Ascending aorta (tissue), 2 donors: ENCODE measurements around the gene UNC13A. TPM values are rescaled to one million over a fixed set of nuclear protein-coding genes. Genes with fewer than 3 reads are reported as not detected.

Source experiments
- DNase-seq, 2 donors: peaks; one replicate each; pipeline ENCODE4 v3.0.0-alpha.2; 2019; ENCODE audit warnings: low spot score in 2 of 2
- H3K27ac ChIP-seq, 2 donors: fragments of 200-600 bp; sonication (generic); one replicate each; pipeline ENCODE4 v1.5.1; 2016 to 2017; ENCODE audit warnings: mild to moderate bottlenecking in 1 of 2
- H3K27me3 ChIP-seq: fragments of 200-600 bp; sonication (generic); one replicate; pipeline ENCODE4 v1.5.1; 2017
- H3K36me3 ChIP-seq, 2 donors: fragments of 200-600 bp; sonication (generic); one replicate each; pipeline ENCODE4 v1.5.1; 2016
- H3K4me1 ChIP-seq, 2 donors: fragments of 200-600 bp; sonication (generic); one replicate each; pipeline ENCODE4 v1.5.1; 2016 to 2017; ENCODE audit warnings: mild to moderate bottlenecking in 1 of 2
- H3K4me3 ChIP-seq, 2 donors: fragments of 200-600 bp; sonication (generic); one replicate each; pipeline ENCODE4 v1.5.1; 2016 to 2017; ENCODE audit warnings: mild to moderate bottlenecking in 1 of 2
- H3K9me3 ChIP-seq, 2 donors: fragments of 200-600 bp; sonication (generic); one replicate each; pipeline ENCODE4 v1.5.1; 2016
- intact Hi-C: fragments of 100-400 bp; cut with DNase I; formaldehyde crosslinking; loops from one replicate; pipeline ENCODE4 v1.15.1; 2023
- total RNA-seq: library from RNA; depleted of rRNA; stranded (reverse); fragments of >200 nt; gene quantifications from one replicate; pipeline ENCODE4 v1.1.0, GENCODE V29; 2016
- TF ChIP-seq, protein P1 (sequence below), 3 experiments: fragments of 200-600 bp in 2 of 3; fragments of 450-650 bp in 1 of 3; sonication (generic) in 2 of 3; IDR thresholded peaks; one replicate each; pipeline ENCODE4 v1.5.1; 2016 to 2019; ENCODE audit warnings: antibody characterized with exemption in 3 of 3, mild to moderate bottlenecking in 1 of 3, moderate library complexity in 1 of 3

The UNC13A gene
- total RNA-seq, 1 donor from 2014 or later: 2.2 TPM

DNA sequence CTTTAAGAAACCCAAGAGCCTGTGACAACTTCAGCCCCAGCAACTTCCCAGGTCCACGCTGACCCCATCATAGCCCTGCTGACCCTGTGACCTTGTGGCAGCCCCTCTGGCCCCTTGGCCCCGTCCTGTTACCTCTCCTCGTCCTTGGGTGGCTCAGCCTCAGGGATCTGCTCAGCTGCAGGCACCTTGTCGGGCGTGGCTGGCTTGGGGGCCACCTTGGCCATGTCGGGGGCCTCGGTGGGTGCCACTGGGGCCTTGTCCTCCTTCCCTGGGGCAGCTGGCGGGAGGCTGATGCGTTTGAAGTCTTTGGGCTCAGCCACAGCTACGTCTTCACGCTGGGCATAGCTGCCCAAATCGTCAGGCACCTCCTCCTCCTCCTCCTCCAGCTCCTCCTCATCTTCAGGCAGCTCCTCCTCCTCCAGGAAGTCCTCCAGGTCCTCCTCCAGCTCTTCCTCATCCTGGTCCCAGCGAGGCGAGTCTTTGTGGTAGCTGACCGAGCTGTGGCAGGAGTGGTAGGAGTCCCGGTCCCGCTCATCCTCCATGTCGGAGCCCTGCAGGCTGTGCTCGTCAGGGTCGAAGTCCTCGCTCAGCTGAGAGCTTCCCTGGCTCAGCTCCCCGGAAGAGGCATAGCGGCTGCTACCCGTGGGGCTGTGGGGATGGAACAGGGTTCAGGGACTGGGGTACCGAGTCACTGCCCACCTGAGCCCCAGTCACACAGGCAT, 32.2 kb downstream of the UNC13A start:
- peaks cover 0 to 11% of the 10 kb centered on the region in 2 donors for H3K9me3 ChIP-seq
- no peak overlapping the region for H3K27ac ChIP-seq
- intact Hi-C loops: loop anchor here (5.0 kb wide), 1 partner anchor 61 kb away; the partner anchor contains the start of gene MAP1S
- no peaks in the 10 kb centered on the region for H3K36me3 ChIP-seq
- H3K4me1 ChIP-seq: peaks cover 3 to 14% of the 10 kb centered on the region in 2 donors
- DNase-seq: no peak
- TF ChIP-seq, protein P1, sequence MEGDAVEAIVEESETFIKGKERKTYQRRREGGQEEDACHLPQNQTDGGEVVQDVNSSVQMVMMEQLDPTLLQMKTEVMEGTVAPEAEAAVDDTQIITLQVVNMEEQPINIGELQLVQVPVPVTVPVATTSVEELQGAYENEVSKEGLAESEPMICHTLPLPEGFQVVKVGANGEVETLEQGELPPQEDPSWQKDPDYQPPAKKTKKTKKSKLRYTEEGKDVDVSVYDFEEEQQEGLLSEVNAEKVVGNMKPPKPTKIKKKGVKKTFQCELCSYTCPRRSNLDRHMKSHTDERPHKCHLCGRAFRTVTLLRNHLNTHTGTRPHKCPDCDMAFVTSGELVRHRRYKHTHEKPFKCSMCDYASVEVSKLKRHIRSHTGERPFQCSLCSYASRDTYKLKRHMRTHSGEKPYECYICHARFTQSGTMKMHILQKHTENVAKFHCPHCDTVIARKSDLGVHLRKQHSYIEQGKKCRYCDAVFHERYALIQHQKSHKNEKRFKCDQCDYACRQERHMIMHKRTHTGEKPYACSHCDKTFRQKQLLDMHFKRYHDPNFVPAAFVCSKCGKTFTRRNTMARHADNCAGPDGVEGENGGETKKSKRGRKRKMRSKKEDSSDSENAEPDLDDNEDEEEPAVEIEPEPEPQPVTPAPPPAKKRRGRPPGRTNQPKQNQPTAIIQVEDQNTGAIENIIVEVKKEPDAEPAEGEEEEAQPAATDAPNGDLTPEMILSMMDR (IDR thresholded peaks at IDR 0.05): no peak
- H3K4me3 ChIP-seq: no peak overlapping the region
- no peaks in the 10 kb centered on the region for H3K27me3 ChIP-seq

DNA sequence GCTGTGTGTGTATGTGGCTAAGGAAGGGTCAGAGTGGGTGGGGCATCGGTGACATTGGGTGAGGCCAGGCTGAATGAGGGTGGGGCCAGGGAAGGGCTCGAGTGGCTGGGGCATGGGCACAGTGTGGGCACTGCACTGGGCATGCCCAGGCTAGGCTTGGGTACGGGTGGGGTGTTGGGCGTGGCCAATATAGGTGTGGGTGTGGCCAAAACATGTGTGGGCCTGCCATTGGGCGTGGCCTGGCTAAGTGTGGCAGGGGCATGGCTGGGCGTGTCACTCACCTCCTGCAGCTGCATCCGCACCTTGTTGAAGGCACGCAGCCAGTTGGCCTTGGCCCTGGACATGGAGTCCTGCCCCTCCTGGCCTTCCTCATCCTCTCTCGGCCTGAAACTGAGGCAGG, 33.2 kb downstream of the UNC13A start:
- intact Hi-C loops: loop anchor here (5.0 kb wide), 1 partner anchor 62 kb away; the partner anchor contains the start of gene MAP1S

DNA sequence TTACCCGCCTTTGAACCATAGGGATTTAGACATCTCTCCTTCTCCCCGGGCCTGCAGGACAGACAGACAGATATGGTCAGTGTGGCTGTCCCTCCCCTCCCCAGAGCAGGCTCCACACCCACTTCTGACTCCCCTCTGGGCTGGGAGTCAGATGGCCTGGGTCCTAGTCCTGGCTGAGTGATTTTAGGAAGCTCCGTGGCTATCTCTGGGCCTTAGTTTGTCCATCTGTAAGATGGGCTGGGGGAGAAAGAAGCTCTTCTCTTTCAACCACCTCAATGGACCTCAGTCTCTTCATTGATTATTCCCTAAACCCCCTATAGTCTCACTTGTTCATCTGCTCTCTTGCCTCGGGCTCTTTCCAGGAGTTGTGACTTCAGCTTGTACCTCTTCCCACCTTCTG, 35.5 kb downstream of the UNC13A start:
- Histone ChIP-seq H3K4me3 (no peak overlapping the region), H3K27ac (no peak overlapping the region), H3K36me3 (no peaks in the 10 kb centered on the region), H3K27me3 (no peaks in the 10 kb centered on the region), H3K9me3 (peaks cover 0 to 11% of the 10 kb centered on the region in 2 donors), H3K4me1 (no peaks in the 10 kb centered on the region)
- no peak for DNase-seq
- TF ChIP-seq, protein P1 (IDR thresholded peaks at IDR 0.05): no peak
- intact Hi-C loops: no loop called here

More for the DNA sequence above, 33.2 kb downstream of the UNC13A start:
- no peaks in the 10 kb centered on the region for H3K36me3 ChIP-seq
- H3K9me3 ChIP-seq: peaks cover 0 to 11% of the 10 kb centered on the region in 2 donors
- H3K4me3 ChIP-seq: no peak overlapping the region
- peaks cover 3 to 13% of the 10 kb centered on the region in 2 donors for H3K4me1 ChIP-seq
- H3K27me3 ChIP-seq: no peaks in the 10 kb centered on the region
- no peak for DNase-seq
- H3K27ac ChIP-seq: no peak overlapping the region
- TF ChIP-seq, protein P1 (IDR thresholded peaks at IDR 0.05): no peak

DNA sequence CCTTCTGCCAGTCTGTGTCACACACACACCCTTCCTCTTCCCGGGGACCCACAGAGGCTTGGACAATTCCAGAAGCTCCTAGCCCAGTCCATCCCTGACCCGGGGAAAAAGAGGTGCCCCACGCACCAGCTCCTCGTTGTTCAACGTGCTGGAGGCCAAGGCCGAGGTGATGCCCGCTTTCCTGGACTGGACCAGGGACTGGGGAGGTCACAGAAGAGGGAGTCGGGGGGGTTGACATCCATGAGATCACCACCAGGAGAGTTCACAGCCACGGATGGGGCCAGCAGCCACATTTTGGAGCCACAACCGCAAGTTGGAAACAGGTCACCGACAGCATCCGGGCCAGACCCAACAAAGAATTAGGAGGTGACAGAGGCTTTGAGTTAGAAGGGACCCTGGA, 39.4 kb downstream of the UNC13A start:
- intact Hi-C loops: no loop called here
- H3K36me3 ChIP-seq: no peaks in the 10 kb centered on the region
- no peak overlapping the region for H3K4me3 ChIP-seq
- H3K9me3 ChIP-seq: peaks cover 0 to 2% of the 10 kb centered on the region in 2 donors
- H3K4me1 ChIP-seq: no peaks in the 10 kb centered on the region
- DNase-seq: no peak
- TF ChIP-seq, protein P1 (IDR thresholded peaks at IDR 0.05): no peak
- H3K27ac ChIP-seq: no peak overlapping the region
- H3K27me3 ChIP-seq: no peaks in the 10 kb centered on the region

DNA sequence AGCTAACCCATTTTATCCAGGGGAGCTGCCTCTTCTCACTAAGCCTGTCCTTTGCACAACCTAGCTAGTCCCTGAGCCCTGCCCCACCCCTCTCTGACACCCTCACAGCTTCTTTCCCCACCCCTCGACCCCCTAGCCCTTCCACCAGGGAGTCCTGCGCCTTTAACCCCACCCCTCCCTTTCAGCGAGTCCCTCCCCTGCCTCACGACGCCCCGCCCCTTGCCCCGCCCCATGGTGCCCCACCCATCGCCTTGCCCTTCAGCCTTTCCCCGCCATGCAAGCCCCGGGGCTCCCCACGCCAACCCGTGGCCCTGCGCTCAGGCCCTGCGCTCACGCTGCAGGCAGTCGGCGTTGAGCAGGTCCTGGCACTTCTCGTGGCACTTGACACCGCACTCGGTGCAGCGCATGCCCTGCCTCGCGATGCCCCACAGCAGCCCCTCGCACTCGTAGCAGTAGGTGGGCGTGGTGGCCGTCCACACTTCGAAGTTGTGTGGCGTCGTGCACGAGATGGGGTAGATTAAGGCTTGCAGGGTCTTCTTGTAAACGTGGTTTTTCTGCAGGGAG, 40.0 kb downstream of the UNC13A start:
- no peak overlapping the region for H3K4me3 ChIP-seq
- H3K27ac ChIP-seq: no peak overlapping the region
- intact Hi-C loops: no loop called here
- TF ChIP-seq, protein P1 (IDR thresholded peaks at IDR 0.05): no peak
- H3K9me3 ChIP-seq: no peaks in the 10 kb centered on the region
- no peaks in the 10 kb centered on the region for H3K4me1 ChIP-seq
- no peaks in the 10 kb centered on the region for H3K36me3 ChIP-seq
- no peak for DNase-seq
- no peaks in the 10 kb centered on the region for H3K27me3 ChIP-seq
